ENCODE data around the gene EIF5AL1. TPM values are rescaled to one million over a fixed set of nuclear protein-coding genes. Genes with fewer than 3 reads are reported as not detected.

The EIF5AL1 gene
- total and polyA plus RNA-seq, 2 donors (not counting 1 experiment from before 2014, with no cell fraction given) = 0.76 to 1.7 TPM

- H3K4me3 Mint-ChIP-seq = no peak overlapping the region
- Histone ChIP-seq H3K79me2 (ENCODE audit: control insufficient read depth, insufficient read depth, low read length) (no peaks in the 10 kb centered on the region), H2AFZ (ENCODE audit: insufficient read depth, low read depth, low read length, poor library complexity, severe bottlenecking) (no peak overlapping the region), H3K9me3 (ENCODE audit: control extremely low read depth in 1 of 3, control insufficient read depth in 2 of 3, insufficient read depth in 1 of 3, low read length in 2 of 3) (peaks cover 0 to 3% (median 0%) of the 10 kb centered on the region in 3 donors), H3K4me1 (ENCODE audit: control insufficient read depth in 2 of 2, insufficient read depth in 2 of 2, low read length in 2 of 2) (no peaks in the 10 kb centered on the region), H3K27me3 (replicated peaks in 1 of 4; ENCODE audit: control extremely low read depth in 1 of 4, control insufficient read depth in 3 of 4, insufficient read depth in 4 of 4, low read length in 3 of 4) (peaks cover 0 to 3% (median 0%) of the 10 kb centered on the region in 4 experiments), H4K20me1 (ENCODE audit: control insufficient read depth, insufficient read depth, low read length, poor library complexity, severe bottlenecking) (no peaks in the 10 kb centered on the region), H3K4me2 (replicated peaks; ENCODE audit: low read depth, low read length, poor library complexity, severe bottlenecking) (no peak overlapping the region), H3K4me3 (ENCODE audit: control extremely low read depth in 1 of 5, extremely low read depth in 1 of 5, insufficient read depth in 1 of 5, low read depth in 2 of 5, low read length in 4 of 5) (no peak overlapping the region), H3K9ac (ENCODE audit: low read length) (no peak overlapping the region), H3K36me3 (replicated peaks in 1 of 2; ENCODE audit: control extremely low read depth in 1 of 2, control insufficient read depth in 1 of 2, extremely low read depth in 1 of 2, insufficient read depth in 2 of 2, low read length in 1 of 2) (no peaks in the 10 kb centered on the region), H3K27ac (ENCODE audit: low read length in 2 of 2) (no peak overlapping the region)
- H3K27me3 Mint-ChIP-seq = peaks cover 18% of the 10 kb centered on the region
- POLR2A ChIA-PET = no interaction called here
- H3K4me1 Mint-ChIP-seq = no peaks in the 10 kb centered on the region
- ATAC-seq (ENCODE audit: low read depth) (no peak), DNase-seq (no peak)
- CTCF ChIA-PET = interaction anchor here (0.7 to 5.7 kb wide), 15 partner anchors 9 to 273 kb away, joined by 3 to 65 read pairs (median 4); no protein-coding TSS in a partner anchor
- TF ChIP-seq CTCF (IDR thresholded peaks at IDR 0.05) (no peak), EZH2 (IDR thresholded peaks at IDR 0.05; ENCODE audit: borderline replicate concordance, insufficient read depth, low read depth, low read length, poor library complexity, severe bottlenecking) (no peak)
- WGBS (ENCODE audit: insufficient coverage) = 52% methylated on average over 2 of the region's 3 CpGs
- H3K9me3 Mint-ChIP-seq (ENCODE audit: insufficient read depth) = no peaks in the 10 kb centered on the region
- H3K27ac Mint-ChIP-seq = no peak overlapping the region
- intact Hi-C loops (cut with micrococcal nuclease) = no loop called here
Measured at GRCh38 chr10:79468015-79468560, 44.2 kb upstream of the EIF5AL1 start.

- TF ChIP-seq EZH2 (IDR thresholded peaks at IDR 0.05; ENCODE audit: borderline replicate concordance, insufficient read depth, low read depth, low read length, poor library complexity, severe bottlenecking) (no peak), CTCF (IDR thresholded peaks at IDR 0.05) (no peak)
- Histone ChIP-seq H3K36me3 (replicated peaks in 1 of 2; ENCODE audit: control extremely low read depth in 1 of 2, control insufficient read depth in 1 of 2, extremely low read depth in 1 of 2, insufficient read depth in 2 of 2, low read length in 1 of 2) (no peaks in the 10 kb centered on the region), H3K4me2 (replicated peaks; ENCODE audit: low read depth, low read length, poor library complexity, severe bottlenecking) (no peak overlapping the region), H3K9ac (ENCODE audit: low read length) (no peak overlapping the region), H4K20me1 (ENCODE audit: control insufficient read depth, insufficient read depth, low read length, poor library complexity, severe bottlenecking) (no peaks in the 10 kb centered on the region), H3K27ac (ENCODE audit: low read length in 2 of 2) (no peak overlapping the region), H3K79me2 (ENCODE audit: control insufficient read depth, insufficient read depth, low read length) (no peaks in the 10 kb centered on the region), H3K4me3 (ENCODE audit: control extremely low read depth in 1 of 5, extremely low read depth in 1 of 5, insufficient read depth in 1 of 5, low read depth in 2 of 5, low read length in 4 of 5) (no peak overlapping the region), H2AFZ (ENCODE audit: insufficient read depth, low read depth, low read length, poor library complexity, severe bottlenecking) (no peak overlapping the region), H3K4me1 (ENCODE audit: control insufficient read depth in 2 of 2, insufficient read depth in 2 of 2, low read length in 2 of 2) (no peaks in the 10 kb centered on the region), H3K9me3 (ENCODE audit: control extremely low read depth in 1 of 3, control insufficient read depth in 2 of 3, insufficient read depth in 1 of 3, low read length in 2 of 3) (peaks cover 0 to 2% (median 0%) of the 10 kb centered on the region in 3 donors), H3K27me3 (replicated peaks in 1 of 4; ENCODE audit: control extremely low read depth in 1 of 4, control insufficient read depth in 3 of 4, insufficient read depth in 4 of 4, low read length in 3 of 4) (peaks cover 0 to 3% (median 0%) of the 10 kb centered on the region in 4 experiments)
- Mint-ChIP-seq H3K27me3 (peaks cover 25% of the 10 kb centered on the region), H3K4me3 (no peak overlapping the region), H3K4me1 (no peaks in the 10 kb centered on the region), H3K27ac (no peak overlapping the region), H3K9me3 (ENCODE audit: insufficient read depth) (no peaks in the 10 kb centered on the region)
- ChIA-PET CTCF (interaction anchor here (0.7 to 5.7 kb wide), 5 partner anchors 8 to 274 kb away, joined by 3 to 65 read pairs (median 5); no protein-coding TSS in a partner anchor), POLR2A (no interaction called here)
- DNase-seq (no peak), ATAC-seq (ENCODE audit: low read depth) (no peak)
- intact Hi-C loops (cut with micrococcal nuclease) = no loop called here
- 79% methylated on average over 5 of the region's 6 CpGs for WGBS (ENCODE audit: insufficient coverage)
Measured at GRCh38 chr10:79468841-79469585, 43.3 kb upstream of the EIF5AL1 start.
